Activated naive CD4-positive, alpha-beta T cell (primary cell): Measurements from ENCODE around the gene MORC1.
A peak's percentile ranks its signal among the peaks of the same experiment; 100 is the strongest.

Experiments used
- DNase-seq, 4 experiments: peaks; one replicate each; lab custom pipeline; 2025; lab: John Stamatoyannopoulos, UW

Gene MORC1

GRCh38 chr3:109033000-109033660 lies 84.8 kb downstream of the MORC1 start:
- DNase-seq, result no peak

GRCh38 chr3:109028753-109029152 lies 89.2 kb downstream of the MORC1 start:
- no peak for DNase-seq

- no peak for DNase-seq
Measured at GRCh38 chr3:109026821-109027220, 91.1 kb downstream of the MORC1 start.

- no peak for DNase-seq
Measured at GRCh38 chr3:109025896-109026295, 92.0 kb downstream of the MORC1 start.

GRCh38 chr3:109023656-109024254 lies 94.2 kb downstream of the MORC1 start:
- peak in 2 of 4 experiments; percentile 0 to 1 for DNase-seq

- DNase-seq, result no peak
Measured at GRCh38 chr3:109023167-109023566, 94.8 kb downstream of the MORC1 start.

- no peak for DNase-seq
Measured at GRCh38 chr3:109021556-109021955, 96.4 kb downstream of the MORC1 start.

GRCh38 chr3:109018828-109019227 lies 99.1 kb downstream of the MORC1 start:
- DNase-seq, result no peak

- no peak for DNase-seq
Measured at GRCh38 chr3:109005443-109005842, 112.5 kb downstream of the MORC1 start.

- no peak for DNase-seq
Measured at GRCh38 chr3:108998436-108998835, 119.5 kb downstream of the MORC1 start.

- no peak for DNase-seq
Measured at GRCh38 chr3:108985844-108986243, 132.1 kb downstream of the MORC1 start.

- DNase-seq, result no peak
Measured at GRCh38 chr3:108983051-108983450, 134.9 kb downstream of the MORC1 start.

- DNase-seq, result no peak
Measured at GRCh38 chr3:108976058-108976457, 141.9 kb downstream of the MORC1 start.

GRCh38 chr3:108973019-108973418 lies 144.9 kb downstream of the MORC1 start:
- no peak for DNase-seq

- DNase-seq, result no peak
Measured at GRCh38 chr3:108972482-108972881, 145.5 kb downstream of the MORC1 start.

GRCh38 chr3:108970561-108970960 lies 147.4 kb downstream of the MORC1 start:
- no peak for DNase-seq

GRCh38 chr3:108966773-108967172 lies 151.2 kb downstream of the MORC1 start:
- DNase-seq, result no peak

- DNase-seq, result no peak
Measured at GRCh38 chr3:108959017-108959416, 158.9 kb downstream of the MORC1 start.

GRCh38 chr3:108953700-108954099 lies 164.2 kb downstream of the MORC1 start, which contains the start of gene GUCA1C:
Gene GUCA1C, minus strand, starts transcription at chr3:108953879. Its CDS starts 117 bp downstream, at chr3:108953762.
- no peak for DNase-seq

GRCh38 chr3:108953210-108953609 lies 164.7 kb downstream of the MORC1 start:
- no peak for DNase-seq

GRCh38 chr3:108951820-108952501 lies 166.0 kb downstream of the MORC1 start:
- DNase-seq, result no peak

GRCh38 chr3:108947855-108948254 lies 170.1 kb downstream of the MORC1 start:
- DNase-seq, result no peak
